Stimulated activated CD8-positive, alpha-beta memory T cell treated with anti-CD3 and anti-CD28 coated beads, Interleukin-7, amount 100 ng/mL, for 24 hours (primary cell): ENCODE data around the gene AFTPH.

Experiments
- DNase-seq: peaks from one replicate; pipeline ENCODE4 v3.0.0-alpha.2; 2020; ENCODE audit warnings: low read depth

Gene AFTPH

GRCh38 chr2:64540615-64541014, 16.5 kb downstream of the AFTPH start:
- DNase-seq, result no peak

- DNase-seq, result no peak
Measured at GRCh38 chr2:64541547-64541946, 17.4 kb downstream of the AFTPH start.

DNA sequence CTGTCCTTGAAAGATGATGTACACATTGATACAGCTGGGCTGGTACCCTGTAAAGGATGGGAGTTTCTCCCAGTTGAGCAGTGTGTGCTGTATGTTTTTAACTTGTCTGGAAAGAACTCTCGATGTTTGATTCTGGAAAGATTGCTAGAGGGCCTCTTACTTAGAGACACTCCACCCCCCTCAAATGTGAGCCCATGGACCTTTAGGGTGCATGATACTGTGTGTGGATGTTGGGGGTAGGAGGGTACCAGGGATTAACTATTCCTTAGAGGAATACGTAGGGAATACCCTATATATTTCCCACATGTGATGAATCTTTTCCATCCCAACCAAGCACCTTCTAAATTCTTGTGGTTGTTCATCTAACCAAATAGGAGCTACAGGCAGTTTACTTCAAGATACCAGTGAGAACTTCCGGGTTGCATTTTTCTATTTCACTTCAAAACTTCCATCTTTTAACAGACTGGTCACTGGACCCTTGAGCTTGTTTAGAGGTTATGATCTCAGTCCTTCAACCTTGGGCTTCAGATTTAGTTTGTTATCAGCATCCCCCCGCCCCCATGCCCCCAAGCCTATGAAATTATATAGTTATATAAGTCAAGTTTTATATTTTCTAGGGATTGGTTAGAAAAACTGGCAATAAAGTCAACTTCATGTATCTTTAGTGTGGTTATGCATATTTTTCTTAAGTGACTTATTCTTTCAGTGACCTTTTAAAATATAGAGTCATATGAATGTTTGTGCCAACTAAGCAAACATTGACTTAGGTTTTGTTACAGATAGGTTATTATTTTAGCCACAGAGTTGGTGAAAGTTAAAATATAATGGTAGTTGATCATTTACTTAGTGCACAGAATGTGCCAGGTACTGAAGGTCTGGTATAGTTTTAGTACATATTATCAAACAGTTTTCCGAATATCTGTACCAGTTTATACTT, 18.2 kb downstream of the AFTPH start:
- no peak for DNase-seq

DNA sequence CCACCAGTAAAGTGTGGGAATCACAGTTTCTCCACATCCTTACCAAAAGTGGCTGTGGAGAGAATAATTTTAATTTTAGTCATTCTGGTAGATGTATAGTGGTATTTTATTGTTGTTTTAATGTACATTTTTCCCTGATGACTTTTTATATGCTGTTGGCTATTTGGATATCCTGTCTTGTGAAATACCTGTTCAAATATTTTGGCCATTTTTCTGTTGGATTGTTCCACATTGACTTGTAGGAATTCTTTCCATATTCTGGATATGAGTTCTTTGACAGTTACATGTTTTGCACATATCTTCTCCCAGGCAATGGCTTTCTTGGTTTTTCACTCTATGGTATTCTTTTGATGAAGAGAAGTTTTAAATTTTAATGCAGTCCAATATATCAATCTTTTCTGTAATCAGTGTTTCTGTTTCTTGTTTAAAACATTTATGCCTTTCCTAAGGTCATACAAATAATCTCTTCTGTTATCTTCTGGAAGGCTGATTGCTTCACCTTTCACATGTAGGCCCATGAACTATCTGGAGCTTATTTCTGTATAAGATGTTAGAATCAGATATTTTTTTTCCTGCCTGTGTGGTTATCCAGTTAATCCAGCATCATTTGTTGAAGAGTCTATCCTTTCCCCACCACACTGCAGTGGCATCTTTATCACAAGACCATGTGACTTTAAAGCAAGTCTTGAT, 19.0 kb downstream of the AFTPH start:
- DNase-seq, result no peak

GRCh38 chr2:64548761-64549160, 24.6 kb downstream of the AFTPH start:
- no peak for DNase-seq

DNA sequence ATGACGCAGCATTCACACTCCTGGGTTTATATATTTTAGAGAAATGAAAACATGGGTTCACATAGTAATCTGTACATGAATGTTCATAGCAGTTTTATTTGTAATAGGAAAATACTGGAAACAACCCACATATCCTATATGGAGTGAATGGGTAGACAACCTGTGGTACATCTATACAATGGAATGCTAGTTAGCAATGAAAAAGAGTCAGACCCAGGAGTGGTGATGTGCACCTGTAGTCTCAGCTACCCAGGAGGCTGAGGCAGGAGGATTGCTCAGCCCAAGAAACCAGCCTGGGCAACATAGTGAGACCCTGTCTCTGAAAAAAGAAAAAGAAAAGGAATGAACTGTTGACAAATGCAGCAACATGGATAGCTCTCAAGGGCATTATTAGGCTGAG, 25.9 kb downstream of the AFTPH start:
- no peak for DNase-seq

- DNase-seq, result no peak
Measured at GRCh38 chr2:64551851-64552250, 27.7 kb downstream of the AFTPH start.

- no peak for DNase-seq
Measured at GRCh38 chr2:64554117-64554516, 30.0 kb downstream of the AFTPH start.

GRCh38 chr2:64558445-64559081, 34.4 kb downstream of the AFTPH start:
- DNase-seq, result no peak

DNA sequence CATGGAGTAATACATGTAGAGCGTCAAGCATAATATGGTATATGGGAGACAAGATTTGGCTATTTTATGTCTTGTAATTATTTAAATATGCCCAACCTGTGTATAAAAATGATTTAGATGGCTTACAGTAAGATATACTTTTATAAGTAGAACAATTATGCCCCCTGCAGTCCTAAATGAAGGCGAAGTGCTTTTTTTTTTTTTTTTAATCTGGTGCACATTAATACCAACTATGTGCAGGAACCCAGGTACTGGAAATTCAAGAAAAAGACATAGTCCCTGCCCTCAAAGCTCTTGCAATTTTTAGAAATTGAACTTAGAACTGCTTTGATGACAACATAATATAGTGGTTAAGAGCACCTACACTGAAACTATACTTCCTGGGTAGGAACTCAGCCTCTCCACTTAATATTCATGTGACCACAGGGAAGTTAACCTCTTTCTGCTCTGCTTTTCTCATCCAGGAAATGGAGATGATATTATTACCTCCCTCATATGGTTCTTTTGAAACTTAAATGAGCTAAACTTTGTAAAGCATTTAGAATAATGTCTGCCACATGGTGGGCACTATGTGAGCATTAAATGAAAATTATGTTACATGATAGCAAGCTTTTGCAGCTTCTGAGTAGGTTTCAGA, 38.1 kb downstream of the AFTPH start:
- no peak for DNase-seq

- no peak for DNase-seq
Measured at GRCh38 chr2:64563436-64563938, 39.4 kb downstream of the AFTPH start.

- DNase-seq, result no peak
Measured at GRCh38 chr2:64565949-64566710, 42.0 kb downstream of the AFTPH start.

- no peak for DNase-seq
Measured at GRCh38 chr2:64567473-64567872, 43.3 kb downstream of the AFTPH start.

DNA sequence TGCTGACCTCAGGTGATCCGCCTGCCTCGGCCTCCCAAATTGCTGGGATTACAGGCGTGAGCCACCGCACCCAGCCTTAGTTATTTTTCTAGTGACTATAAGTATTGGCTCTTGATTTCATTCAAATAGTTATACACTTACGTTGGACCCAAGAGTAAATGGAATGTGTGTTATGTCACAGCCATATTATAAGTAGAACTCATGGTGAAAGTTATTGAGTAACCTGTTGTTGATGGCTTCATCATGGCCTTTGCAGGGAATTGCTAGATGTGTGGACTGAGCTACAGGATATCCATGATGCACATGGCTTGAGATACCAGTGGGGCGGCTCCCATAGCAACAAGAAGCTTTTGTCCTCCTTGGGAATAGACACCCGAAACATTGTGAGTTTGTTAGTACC, 44.7 kb downstream of the AFTPH start:
- DNase-seq, result no peak

- DNase-seq, result no peak
Measured at GRCh38 chr2:64574871-64575270, 50.7 kb downstream of the AFTPH start.

GRCh38 chr2:64581018-64581417, 56.9 kb downstream of the AFTPH start:
- no peak for DNase-seq

DNA sequence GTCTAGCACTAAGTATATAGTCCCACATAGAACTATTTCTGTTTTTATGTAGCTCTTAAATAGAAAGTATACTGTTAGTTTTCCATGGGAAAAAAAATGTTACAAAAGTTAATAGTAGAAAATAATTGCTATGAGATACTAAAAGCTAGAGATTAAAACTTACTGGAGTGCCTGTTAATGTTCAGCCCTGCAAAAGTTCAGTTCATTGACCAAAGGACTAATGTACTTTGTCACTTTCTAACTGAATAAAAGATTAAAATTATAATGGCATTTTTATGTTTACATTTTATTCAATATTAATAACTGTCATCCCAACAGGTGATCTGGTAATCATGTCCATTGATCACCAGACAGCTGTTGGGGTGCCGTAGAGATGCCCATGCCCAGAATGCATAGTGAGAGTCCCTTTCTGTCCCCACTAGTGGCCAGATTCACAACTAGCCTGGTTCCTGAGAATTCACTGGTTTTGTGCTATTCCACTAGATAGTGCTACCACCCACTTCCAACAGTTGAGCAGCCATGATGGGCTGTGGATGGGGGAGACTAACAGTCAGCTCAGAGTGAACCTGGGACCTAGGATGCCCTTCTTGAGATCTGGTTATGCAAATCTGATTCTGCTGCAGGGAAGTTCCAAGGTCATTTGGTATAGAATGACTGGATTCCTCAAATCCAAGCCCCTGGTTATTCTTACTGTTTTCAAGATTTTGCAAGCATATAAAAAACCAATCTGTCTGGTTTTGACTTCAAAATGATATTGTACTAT, 57.8 kb downstream of the AFTPH start:
- no peak for DNase-seq

- DNase-seq, result no peak
Measured at GRCh38 chr2:64582774-64583340, 58.7 kb downstream of the AFTPH start.

DNA sequence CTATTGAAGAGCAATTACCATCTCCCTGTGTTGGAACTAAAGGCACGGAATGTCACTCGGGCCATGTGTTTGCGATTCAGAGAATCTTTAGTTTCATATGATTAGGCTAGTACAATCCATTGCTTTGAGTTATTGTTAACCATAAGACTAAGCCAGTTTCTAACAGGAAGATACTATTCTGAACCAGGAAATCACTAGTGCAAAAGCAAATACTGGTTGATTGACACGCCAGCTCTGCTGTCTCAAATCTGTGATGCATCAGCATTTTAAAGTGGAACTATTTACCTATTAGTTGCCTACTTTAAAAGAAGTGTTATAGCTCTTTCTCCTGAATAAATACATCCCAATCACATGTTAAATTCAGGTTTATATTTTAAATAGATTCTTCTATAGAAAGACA, 61.9 kb downstream of the AFTPH start:
- no peak for DNase-seq

GRCh38 chr2:64586883-64587481, 62.9 kb downstream of the AFTPH start:
- no peak for DNase-seq
